PFSK-1 (cell line): ENCODE data around the gene NEUROG1.

Experiments
- FOXP2 ChIP-seq: optimal IDR thresholded peaks from 2 replicates; pipeline ENCODE3; 2011; ENCODE audit warnings: borderline replicate concordance, control low read depth, inconsistent platforms; ENCODE audit not compliant: insufficient read depth; ENCODE audit errors: extremely low read length, extremely low read depth
- POLR2AphosphoS5 ChIP-seq: IDR thresholded peaks from 2 replicates; pipeline ENCODE4 v1.6.1; 2012; ENCODE audit warnings: low read depth, mild to moderate bottlenecking, control low read depth, low read length, moderate library complexity
- SIN3A ChIP-seq: IDR thresholded peaks from 2 replicates; pipeline ENCODE4 v1.6.1; 2012; ENCODE audit warnings: mild to moderate bottlenecking, low read length, moderate library complexity, borderline replicate concordance; ENCODE audit not compliant: insufficient read depth
- TAF1 ChIP-seq: IDR thresholded peaks from 2 replicates; pipeline ENCODE4 v1.6.1; 2012; ENCODE audit warnings: low read length, control low read depth, borderline replicate concordance; ENCODE audit not compliant: insufficient read depth
- TF ChIP-seq, protein P1 (sequence below), 2 experiments: IDR thresholded peaks; 2 replicates each; pipeline versions ENCODE4 v1.6.1 to v1.8.0; 2011 to 2012; ENCODE audit warnings: low read depth in 2 of 2, low read length in 2 of 2, control low read depth in 1 of 2, inconsistent platforms in 1 of 2, mild to moderate bottlenecking in 1 of 2, moderate library complexity in 1 of 2; ENCODE audit not compliant: insufficient read depth in 1 of 2

The NEUROG1 gene

GRCh38 chr5:135487839-135488514, 47.8 kb downstream of the NEUROG1 start:
- TF ChIP-seq TAF1 (no peak), SIN3A (no peak), FOXP2 (no peak)

- TF ChIP-seq SIN3A (no peak), POLR2AphosphoS5 (no peak), TAF1 (no peak), FOXP2 (no peak)
- TF ChIP-seq, protein P1, sequence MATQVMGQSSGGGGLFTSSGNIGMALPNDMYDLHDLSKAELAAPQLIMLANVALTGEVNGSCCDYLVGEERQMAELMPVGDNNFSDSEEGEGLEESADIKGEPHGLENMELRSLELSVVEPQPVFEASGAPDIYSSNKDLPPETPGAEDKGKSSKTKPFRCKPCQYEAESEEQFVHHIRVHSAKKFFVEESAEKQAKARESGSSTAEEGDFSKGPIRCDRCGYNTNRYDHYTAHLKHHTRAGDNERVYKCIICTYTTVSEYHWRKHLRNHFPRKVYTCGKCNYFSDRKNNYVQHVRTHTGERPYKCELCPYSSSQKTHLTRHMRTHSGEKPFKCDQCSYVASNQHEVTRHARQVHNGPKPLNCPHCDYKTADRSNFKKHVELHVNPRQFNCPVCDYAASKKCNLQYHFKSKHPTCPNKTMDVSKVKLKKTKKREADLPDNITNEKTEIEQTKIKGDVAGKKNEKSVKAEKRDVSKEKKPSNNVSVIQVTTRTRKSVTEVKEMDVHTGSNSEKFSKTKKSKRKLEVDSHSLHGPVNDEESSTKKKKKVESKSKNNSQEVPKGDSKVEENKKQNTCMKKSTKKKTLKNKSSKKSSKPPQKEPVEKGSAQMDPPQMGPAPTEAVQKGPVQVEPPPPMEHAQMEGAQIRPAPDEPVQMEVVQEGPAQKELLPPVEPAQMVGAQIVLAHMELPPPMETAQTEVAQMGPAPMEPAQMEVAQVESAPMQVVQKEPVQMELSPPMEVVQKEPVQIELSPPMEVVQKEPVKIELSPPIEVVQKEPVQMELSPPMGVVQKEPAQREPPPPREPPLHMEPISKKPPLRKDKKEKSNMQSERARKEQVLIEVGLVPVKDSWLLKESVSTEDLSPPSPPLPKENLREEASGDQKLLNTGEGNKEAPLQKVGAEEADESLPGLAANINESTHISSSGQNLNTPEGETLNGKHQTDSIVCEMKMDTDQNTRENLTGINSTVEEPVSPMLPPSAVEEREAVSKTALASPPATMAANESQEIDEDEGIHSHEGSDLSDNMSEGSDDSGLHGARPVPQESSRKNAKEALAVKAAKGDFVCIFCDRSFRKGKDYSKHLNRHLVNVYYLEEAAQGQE (IDR thresholded peaks at IDR 0.05; ENCODE audit: insufficient read depth in 1 of 2, low read depth in 2 of 2, low read length in 2 of 2): no peak
Measured at GRCh38 chr5:135487037-135487395, 48.7 kb downstream of the NEUROG1 start.

DNA sequence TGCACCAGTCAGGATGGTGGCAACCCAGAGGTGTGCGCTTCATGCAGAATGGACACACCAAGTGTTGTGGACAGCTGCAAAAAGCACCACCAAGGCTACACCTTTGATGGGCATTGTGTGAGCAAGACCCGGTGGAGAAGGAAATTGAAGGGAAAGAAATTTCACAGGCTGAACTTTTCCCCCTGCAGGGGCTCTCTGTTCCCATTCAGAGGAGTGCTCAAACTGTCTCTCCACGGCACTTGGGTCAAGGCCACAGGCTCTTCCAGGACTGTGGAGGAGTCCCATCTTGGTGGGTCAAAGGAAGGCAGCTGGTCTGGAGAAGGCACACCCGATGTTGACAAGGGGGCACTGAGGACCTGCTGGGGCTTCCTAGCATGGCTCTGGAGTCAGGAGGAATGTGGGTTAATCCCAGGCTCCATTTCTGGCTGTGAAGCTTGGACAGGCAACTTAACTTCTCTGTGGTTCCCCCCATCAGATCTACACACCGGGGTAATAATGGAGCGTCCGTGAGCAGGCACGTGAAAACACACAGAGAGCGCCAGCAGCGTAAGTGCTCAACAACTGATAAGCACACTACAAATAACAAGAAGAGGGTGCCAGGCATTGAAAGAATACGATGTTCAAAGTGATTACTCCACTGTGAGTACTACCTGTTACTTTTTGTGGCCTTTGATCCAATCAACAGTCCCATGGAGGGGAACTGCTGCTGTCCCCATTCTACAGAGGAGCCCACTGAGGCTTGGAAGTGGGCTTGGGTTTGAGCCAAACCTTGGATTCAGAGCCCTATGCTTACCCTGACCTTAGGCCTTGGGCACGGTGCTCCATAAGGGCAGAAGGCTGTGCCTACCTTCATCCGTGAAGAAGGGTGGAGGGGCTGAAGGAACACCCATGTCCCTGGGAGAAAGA, 49.4 kb downstream of the NEUROG1 start:
- TF ChIP-seq, protein P1 (IDR thresholded peaks at IDR 0.05; ENCODE audit: insufficient read depth in 1 of 2, low read depth in 2 of 2, low read length in 2 of 2): no peak
- TF ChIP-seq POLR2AphosphoS5: no peak
- no peak for TF ChIP-seq SIN3A
- no peak for TF ChIP-seq FOXP2
- no peak for TF ChIP-seq TAF1

GRCh38 chr5:135484674-135485086, 51.1 kb downstream of the NEUROG1 start:
- TF ChIP-seq TAF1 (no peak), POLR2AphosphoS5 (no peak), FOXP2 (no peak), SIN3A (no peak)
- TF ChIP-seq, protein P1 (IDR thresholded peaks at IDR 0.05; ENCODE audit: insufficient read depth in 1 of 2, low read depth in 2 of 2, low read length in 2 of 2): no peak
